ENCODE measurements around the gene TSPAN5.

DNA sequence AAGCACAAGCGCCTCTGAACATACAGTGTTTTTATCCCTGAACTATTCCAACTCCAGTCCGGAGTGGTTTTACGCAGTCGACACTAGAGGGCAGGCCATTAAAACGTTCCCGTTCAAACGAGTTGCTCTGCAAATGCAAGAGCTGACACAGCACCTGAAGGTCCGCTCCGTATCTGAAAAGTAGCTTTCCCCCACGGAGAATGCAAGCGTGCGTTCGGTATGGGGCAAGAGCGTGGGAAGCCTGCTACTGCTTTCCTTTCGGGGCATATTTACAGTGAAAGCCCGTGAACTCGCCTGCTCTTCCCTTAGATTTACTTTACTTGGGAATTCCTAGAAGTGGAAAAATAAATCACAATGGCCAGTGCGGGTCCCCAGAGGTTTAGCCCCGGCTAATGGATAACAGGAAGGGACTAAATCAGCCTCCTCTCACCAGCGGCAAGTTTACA, 190.8 kb downstream of the TSPAN5 start:
- TF ChIP-seq, protein P1, sequence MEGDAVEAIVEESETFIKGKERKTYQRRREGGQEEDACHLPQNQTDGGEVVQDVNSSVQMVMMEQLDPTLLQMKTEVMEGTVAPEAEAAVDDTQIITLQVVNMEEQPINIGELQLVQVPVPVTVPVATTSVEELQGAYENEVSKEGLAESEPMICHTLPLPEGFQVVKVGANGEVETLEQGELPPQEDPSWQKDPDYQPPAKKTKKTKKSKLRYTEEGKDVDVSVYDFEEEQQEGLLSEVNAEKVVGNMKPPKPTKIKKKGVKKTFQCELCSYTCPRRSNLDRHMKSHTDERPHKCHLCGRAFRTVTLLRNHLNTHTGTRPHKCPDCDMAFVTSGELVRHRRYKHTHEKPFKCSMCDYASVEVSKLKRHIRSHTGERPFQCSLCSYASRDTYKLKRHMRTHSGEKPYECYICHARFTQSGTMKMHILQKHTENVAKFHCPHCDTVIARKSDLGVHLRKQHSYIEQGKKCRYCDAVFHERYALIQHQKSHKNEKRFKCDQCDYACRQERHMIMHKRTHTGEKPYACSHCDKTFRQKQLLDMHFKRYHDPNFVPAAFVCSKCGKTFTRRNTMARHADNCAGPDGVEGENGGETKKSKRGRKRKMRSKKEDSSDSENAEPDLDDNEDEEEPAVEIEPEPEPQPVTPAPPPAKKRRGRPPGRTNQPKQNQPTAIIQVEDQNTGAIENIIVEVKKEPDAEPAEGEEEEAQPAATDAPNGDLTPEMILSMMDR (conservative IDR thresholded peaks at IDR 0.05; ENCODE audit: low read length), result peak; percentile 69
- no peak for TF ChIP-seq EZH2phosphoT487 (IDR thresholded peaks at IDR 0.05; ENCODE audit: borderline replicate concordance)
